NCI-H1105 treated with DMSO at 0.1 percent for 48 hours (cell line): ENCODE measurements around the gene HNRNPA1L2.
"Not testable (repeated sequence)": the region's sequence is repeated elsewhere in the genome, so short reads cannot be mapped to it uniquely, and the experiment has no call there.

Source experiments
- DNase-seq: peaks from one replicate; lab custom pipeline; 2025; lab: John Stamatoyannopoulos, UW

Gene HNRNPA1L2

DNA sequence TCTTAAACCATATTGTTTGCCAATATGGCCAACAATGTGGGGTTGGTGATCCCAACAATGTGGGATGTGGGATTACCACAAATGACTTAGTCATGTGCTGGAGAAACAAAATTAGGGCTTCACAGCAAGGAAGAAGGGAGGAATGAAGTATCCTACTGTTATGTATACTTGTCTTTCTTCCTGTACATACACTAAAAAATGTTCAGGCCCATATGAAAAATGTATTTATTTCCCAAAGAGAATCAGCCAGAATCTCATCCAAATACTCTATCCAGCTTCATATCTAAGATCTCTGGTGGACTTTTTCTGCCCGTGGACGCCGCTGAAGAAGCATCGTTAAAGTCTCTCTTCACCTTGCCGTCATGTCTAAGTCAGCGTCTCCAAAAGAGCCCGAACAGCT is at the start of gene HNRNPA1L2:
Gene HNRNPA1L2 (plus strand): TSS at position 301 of the 400 bp plus-strand sequence. CDS start 62 bp downstream, at position 363.
- DNase-seq: no peak

GRCh38 chr13:52593175-52593574 is 49.1 kb upstream of the HNRNPA1L2 start:
- not testable (repeated sequence) for DNase-seq

GRCh38 chr13:52593812-52594211 is 48.4 kb upstream of the HNRNPA1L2 start:
- not testable (repeated sequence) for DNase-seq

DNA sequence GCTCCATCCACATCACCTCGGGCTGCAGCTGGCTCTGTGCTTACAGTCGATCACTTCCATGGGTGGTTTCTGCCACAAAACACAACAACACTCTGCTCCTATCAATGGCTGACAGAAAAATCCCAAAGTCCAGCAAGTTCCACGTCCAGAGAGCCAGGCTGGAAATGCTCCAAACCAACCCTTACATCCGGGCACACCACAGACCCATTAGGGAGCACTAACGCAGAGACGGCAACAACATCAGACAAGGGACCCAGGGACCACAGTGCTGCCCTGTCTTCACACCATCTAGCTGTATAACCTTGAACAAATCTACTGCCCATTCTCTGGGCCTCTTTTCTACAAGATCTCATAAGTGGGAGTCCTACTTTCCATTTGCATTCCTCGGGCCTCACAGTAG is 47.9 kb upstream of the HNRNPA1L2 start:
- not testable (repeated sequence) for DNase-seq

DNA sequence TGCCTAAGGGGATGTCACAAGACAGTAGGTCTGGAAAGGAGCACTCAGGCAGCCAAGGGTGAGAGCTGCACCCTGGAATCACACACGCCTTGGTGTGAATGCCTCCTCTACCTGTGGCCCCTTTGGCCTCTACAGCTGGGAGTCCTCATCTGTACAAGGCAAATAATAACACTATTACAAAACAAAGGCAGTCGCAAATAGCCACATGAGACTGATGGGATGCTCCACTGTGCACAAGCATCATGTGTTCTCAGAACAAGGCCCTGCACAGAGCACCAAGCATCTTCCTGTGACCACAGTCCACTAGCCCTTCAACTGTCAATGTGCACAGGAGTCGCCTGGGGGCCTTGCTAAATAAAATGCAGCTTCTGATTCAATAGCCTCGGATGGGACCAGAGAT is 44.6 kb upstream of the HNRNPA1L2 start:
- no peak for DNase-seq

DNA sequence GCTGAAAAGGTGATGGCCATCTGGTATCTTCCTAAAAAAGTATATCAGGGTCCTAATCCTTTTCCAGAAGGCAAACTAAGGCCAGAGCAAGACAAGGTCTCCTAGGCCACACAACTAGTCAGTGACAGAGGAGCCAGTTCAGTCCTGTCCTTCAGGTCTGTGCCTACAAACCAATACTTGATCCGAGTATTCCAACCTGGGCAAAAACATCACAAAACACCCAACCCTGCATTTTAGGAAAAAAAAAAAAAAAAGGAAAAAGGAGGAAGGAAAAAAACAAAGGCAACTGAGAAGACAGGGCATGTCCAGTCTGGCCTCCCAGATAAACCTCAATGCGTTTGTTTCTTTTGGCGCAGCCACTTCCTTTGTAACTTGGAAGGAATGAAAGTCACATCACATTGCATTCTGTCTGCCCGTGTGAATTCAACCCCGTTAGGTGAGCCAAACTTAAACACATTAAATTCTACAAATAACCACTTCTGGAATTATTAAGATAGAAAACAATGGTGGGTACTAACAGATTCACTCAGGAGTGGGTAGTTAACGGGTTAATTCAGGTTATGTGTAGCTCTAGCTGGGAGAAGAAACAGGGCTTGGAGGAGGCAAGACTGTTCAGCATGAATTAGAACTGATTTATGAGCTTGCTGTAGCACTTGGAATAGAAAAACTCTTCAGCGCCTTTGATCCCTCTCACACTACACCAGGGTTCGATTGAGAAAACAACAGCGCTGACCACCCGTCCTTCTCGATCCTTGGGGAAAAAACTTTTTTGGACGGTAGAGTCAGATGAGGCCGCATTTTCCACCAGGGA is 43.0 kb upstream of the HNRNPA1L2 start:
- peak; percentile 43 for DNase-seq

- DNase-seq: peak; percentile 43
These were observed 42.2 kb upstream of the HNRNPA1L2 start for GRCh38 chr13:52599848-52600603.

- peak; percentile 20 for DNase-seq
These were observed 41.6 kb upstream of the HNRNPA1L2 start for GRCh38 chr13:52600666-52601065.

DNA sequence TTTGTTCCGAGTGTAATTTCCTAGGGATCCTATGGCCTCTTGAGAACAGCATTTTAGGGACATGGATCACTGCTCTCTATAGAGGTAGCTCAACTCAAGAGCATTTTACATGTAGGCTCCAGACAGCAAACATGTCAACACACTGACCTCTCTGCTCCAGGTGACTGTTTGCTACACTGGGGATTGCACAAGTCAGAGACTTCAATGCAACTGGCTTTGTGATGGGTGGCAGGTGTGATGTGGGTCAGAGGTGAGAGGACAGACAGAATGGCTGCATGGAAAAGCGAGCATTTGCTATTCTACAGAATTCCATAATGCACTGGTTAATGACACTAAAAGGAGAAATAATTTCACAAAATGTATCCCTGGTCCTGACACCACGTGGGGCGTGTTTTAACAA is 38.9 kb upstream of the HNRNPA1L2 start:
- DNase-seq: not testable (repeated sequence)

DNA sequence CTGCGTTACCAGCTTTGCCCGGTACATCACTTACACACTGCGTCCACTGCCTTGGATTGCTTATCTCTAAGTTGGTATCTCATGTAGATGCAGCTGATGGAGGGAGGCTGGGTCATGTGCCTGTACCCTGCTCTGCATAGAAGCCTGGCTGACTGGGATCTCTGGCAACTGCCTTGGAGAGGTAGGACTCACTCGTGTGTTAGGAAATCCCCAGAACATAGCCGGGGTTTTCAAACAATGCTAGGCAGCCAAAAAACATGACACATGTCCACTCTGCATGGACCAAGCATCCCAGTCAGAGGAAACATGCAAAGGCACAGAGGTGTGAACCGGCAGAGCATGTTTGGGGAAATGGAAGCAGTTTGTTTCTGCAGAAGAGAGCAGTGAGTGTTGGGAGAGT is 36.1 kb upstream of the HNRNPA1L2 start:
- DNase-seq: not testable (repeated sequence)

GRCh38 chr13:52606795-52607194 is 35.4 kb upstream of the HNRNPA1L2 start:
- DNase-seq: not testable (repeated sequence)

- not testable (repeated sequence) for DNase-seq
These were observed 34.0 kb upstream of the HNRNPA1L2 start for GRCh38 chr13:52608184-52608583.

- peak; percentile 2 for DNase-seq
These were observed 33.1 kb upstream of the HNRNPA1L2 start for GRCh38 chr13:52609013-52609606.

DNA sequence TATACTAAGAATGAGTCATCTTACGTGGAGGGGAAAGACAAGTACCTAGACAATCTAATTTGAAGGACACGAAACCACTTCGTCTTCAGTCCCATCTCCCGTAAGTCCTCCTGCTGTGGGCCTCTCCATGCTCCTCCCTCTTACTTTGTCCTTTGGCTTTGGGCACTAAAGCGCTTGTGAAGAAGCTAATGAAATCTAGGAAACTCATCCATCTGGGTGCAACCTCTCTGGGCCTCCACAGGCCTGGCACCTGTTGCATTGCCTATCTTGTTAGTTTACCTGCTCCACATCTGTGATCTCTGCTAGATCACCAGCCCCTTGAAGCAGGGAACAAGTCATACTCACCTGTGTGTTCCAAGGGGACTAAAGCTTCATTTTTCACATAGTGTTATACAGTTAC is 32.1 kb upstream of the HNRNPA1L2 start:
- not testable (repeated sequence) for DNase-seq

DNA sequence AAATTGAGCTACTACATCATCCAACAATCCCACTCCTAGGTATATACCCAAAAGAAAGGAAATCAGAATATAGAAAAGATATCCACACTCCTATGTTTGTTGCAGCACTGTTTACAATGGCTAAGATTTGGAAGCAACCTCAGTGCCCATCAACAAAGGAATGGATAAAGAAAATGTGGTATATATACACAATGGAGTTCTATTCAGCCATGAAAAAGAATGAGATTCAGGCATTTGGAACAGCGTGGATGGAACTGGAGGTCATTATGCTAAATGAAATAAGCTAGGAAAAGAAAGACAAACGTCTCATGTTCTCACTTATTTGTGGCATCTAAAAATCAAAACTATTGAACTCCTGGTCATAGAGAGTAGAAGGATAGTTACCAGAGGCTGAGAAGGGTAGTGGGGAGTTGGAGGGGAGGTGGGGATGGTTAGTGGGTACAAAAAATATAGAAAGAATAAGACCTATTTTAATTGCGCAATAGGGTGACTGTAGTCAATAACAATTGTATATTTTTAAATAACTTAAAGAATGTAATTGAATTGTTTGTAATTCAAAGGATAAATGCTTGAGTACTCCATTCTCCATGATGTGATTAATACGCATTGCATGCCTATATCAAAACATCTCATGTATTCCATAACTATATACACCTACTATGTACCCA is 27.0 kb upstream of the HNRNPA1L2 start:
- no peak for DNase-seq

GRCh38 chr13:52615812-52616211 is 26.4 kb upstream of the HNRNPA1L2 start:
- DNase-seq: no peak

DNA sequence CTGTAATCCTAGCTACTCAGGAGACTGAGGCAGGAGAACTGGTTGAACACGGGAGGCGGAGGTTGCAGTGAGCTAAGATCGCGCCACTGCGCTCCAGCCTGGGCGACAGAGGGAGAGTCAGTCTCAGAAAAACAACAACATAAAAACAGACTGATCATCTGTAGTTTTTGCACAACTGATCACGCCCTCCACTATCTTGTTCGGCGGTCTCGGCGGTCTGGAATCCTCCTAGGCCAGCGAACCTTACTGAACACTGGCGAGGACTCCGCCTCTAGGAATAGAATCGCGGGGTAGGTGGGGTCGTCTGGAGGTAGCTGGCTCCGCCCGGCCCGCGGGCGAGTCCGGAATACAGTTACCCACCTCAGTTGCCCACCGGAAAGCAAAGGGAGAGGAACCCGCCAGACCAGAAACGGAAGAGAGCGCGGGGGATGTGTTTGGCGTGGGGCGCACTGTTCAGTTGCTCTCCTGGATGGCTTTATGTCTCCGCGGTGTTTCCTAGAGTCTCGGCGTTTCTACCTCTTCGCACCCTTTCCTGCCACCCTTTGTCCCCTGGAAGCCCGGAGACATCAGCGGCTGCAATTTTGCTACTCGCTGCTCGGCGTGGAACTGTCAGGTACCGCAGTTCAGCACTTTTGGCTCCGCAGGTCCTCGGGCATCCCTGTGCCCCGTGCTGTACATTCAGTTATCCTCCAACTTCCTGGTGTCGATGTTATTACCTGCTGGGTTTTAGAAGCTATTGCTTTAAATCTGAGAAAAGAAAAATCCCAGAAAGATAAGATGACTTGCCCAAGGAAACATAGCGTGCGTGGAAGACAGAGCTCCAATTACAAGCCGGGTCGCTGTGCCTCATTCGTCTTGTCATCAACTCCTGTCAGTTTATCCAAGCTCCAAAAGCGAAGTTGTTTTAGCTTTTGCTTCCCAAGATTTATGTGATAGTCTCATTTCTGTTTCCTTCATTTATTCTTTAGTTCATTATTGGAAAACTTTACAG is 24.9 kb upstream of the HNRNPA1L2 start:
- peak; percentile 83 for DNase-seq

- DNase-seq: not testable (repeated sequence)
These were observed 11.0 kb upstream of the HNRNPA1L2 start for GRCh38 chr13:52631083-52631690.

DNA sequence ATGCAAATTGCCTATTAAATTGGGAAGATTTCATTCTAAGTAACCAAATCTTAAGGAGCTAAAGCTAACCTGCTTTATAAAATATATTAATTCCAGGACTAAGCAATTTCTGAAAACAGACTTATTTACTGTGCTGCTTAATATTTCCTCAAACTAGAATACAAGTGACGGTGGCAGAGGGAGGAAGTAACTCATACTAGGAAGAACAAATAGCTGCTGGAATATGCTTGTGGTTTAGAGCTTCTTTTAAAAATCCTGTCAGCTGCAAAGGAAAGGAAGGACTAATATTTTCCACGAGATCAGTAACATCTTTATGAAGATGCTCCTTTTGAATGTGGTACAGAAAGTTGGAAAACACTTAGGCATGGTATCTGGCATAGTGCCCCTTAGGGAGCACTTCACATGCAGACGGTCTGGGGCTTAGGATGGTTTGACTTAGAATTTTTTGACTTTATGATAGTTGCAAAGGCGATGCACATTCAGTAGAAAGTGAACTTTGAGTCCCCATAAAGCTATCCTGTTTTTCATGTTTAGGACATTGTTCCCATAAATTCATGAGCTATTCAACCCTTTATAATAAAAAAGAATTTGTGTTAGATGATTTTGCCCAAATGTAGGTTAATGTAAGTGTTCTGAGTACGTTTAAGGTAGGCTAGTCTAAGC is 3.4 kb upstream of the HNRNPA1L2 start:
- DNase-seq: no peak

DNA sequence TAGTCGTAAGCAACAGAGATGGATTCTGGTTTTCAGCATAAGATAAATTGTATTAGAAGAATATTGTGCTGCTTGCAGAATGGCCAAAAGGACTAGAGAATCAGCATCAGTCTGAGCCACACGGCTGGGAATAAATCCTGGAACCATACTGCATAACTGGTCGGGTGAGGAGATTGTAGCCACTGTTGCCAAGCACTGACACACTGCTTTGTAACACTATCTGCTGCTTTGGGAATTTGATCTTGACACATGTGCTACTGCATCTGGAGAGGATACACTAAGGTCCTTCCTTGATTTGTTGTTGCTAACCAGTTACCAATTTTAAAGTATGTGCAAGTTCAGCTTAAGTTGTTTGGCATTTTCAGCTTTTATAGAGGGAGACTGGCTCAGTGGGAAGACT is 1.9 kb downstream of the HNRNPA1L2 start:
- no peak for DNase-seq
